ENCODE results near the gene ELF1.

DNA sequence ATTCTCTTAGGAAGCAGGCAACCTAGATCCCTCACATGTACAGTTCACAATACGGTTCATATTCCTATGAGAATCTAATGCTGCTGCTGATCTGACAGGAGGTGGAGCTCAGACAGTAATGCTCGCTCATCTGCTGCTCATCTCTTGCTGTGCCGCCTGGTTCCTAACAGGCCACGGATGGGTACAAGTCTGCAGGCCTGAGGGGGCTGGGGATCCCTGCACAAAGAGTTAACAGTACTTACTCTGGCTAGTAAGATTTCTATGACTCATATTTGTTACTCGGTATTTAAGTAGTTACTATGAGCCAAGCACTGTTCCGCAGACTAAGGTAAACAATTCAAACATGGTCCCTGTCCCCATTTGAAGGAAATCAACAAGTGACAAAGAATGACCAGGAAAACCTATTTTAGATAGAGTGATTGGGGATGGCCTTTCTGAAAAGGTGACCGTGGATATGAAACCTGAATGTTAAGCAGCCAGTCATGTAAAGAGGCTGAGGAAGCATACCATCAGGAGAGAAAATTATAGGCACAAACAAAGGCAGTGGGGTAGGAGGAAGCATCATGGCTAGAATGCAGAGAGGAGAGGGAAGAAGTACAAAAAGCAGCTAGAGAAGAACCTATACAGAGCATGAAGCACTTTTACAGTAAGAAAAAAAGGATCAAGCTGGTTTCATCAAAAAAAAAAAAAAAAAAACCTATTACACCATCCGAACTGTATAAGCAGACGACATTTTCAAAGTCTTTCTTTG lies 21.6 kb upstream of the ELF1 start:
- TF ChIP-seq NRF1 (IDR thresholded peaks at IDR 0.05; ENCODE audit: low read depth, low read length) = no peak
- no peak for TF ChIP-seq POLR2AphosphoS5 (IDR thresholded peaks at IDR 0.05; ENCODE audit: low read depth, low read length)
- no peak for TF ChIP-seq TAF1 (IDR thresholded peaks at IDR 0.05; ENCODE audit: borderline replicate concordance, low read depth, low read length)
- TF ChIP-seq, protein P1, sequence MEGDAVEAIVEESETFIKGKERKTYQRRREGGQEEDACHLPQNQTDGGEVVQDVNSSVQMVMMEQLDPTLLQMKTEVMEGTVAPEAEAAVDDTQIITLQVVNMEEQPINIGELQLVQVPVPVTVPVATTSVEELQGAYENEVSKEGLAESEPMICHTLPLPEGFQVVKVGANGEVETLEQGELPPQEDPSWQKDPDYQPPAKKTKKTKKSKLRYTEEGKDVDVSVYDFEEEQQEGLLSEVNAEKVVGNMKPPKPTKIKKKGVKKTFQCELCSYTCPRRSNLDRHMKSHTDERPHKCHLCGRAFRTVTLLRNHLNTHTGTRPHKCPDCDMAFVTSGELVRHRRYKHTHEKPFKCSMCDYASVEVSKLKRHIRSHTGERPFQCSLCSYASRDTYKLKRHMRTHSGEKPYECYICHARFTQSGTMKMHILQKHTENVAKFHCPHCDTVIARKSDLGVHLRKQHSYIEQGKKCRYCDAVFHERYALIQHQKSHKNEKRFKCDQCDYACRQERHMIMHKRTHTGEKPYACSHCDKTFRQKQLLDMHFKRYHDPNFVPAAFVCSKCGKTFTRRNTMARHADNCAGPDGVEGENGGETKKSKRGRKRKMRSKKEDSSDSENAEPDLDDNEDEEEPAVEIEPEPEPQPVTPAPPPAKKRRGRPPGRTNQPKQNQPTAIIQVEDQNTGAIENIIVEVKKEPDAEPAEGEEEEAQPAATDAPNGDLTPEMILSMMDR (IDR thresholded peaks at IDR 0.05) = no peak
- no peak for TF ChIP-seq IRF3 (IDR thresholded peaks at IDR 0.05; ENCODE audit: low read depth, low read length)
- TF ChIP-seq, protein P2, sequence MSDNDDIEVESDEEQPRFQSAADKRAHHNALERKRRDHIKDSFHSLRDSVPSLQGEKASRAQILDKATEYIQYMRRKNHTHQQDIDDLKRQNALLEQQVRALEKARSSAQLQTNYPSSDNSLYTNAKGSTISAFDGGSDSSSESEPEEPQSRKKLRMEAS (IDR thresholded peaks at IDR 0.05; ENCODE audit: low read depth) = no peak
- no peak for TF ChIP-seq REST (IDR thresholded peaks at IDR 0.05; ENCODE audit: low read depth, low read length)
- no peak for TF ChIP-seq MXI1 (IDR thresholded peaks at IDR 0.05; ENCODE audit: low read depth, low read length)
- TF ChIP-seq FOSL2 (IDR thresholded peaks at IDR 0.05; ENCODE audit: borderline replicate concordance, low read depth) = no peak
- TF ChIP-seq RAD21 (IDR thresholded peaks at IDR 0.05; ENCODE audit: low read length) = no peak
- no peak for TF ChIP-seq ELF1 (IDR thresholded peaks at IDR 0.05)
- TF ChIP-seq TCF12 (IDR thresholded peaks at IDR 0.05) = no peak

Data from SK-N-SH (cell line).